GM10248 (cell line): ENCODE measurements around the gene UNC93A.
"Not testable (repeated sequence)": the region's sequence is repeated elsewhere in the genome, so short reads cannot be mapped to it uniquely, and the experiment has no call there.

Experiments
- CTCF ChIA-PET: fragments of 300-600 bp; sonication (Branson Sonifier 250); formaldehyde crosslinking; extraction: SDS; loops from one replicate; lab custom pipeline; 2021; ENCODE audit warnings: antibody characterized with exemption; lab: Yijun Ruan, JAX
- POLR2A ChIA-PET: fragments of 350-650 bp; sonication (Branson Sonifier 250); formaldehyde crosslinking; extraction: SDS; loops from one replicate; lab custom pipeline; 2020; ENCODE audit warnings: antibody characterized with exemption; lab: Yijun Ruan, JAX
- DNase-seq: peaks from one replicate; pipeline ENCODE4 v3.0.0; 2012; ENCODE audit errors: extremely low spot score
- TF ChIP-seq, protein P1 (sequence below): IDR thresholded peaks from 2 replicates; pipeline ENCODE4 v1.5.1; 2012; ENCODE audit warnings: mild to moderate bottlenecking, low read depth; ENCODE audit errors: extremely low read depth, missing control alignments, control extremely low read depth

Gene UNC93A

GRCh38 chr6:167311286-167311685 is 20.2 kb downstream of the UNC93A start:
- ChIA-PET POLR2A (no interaction called here), CTCF (no interaction called here)
- TF ChIP-seq, protein P1, sequence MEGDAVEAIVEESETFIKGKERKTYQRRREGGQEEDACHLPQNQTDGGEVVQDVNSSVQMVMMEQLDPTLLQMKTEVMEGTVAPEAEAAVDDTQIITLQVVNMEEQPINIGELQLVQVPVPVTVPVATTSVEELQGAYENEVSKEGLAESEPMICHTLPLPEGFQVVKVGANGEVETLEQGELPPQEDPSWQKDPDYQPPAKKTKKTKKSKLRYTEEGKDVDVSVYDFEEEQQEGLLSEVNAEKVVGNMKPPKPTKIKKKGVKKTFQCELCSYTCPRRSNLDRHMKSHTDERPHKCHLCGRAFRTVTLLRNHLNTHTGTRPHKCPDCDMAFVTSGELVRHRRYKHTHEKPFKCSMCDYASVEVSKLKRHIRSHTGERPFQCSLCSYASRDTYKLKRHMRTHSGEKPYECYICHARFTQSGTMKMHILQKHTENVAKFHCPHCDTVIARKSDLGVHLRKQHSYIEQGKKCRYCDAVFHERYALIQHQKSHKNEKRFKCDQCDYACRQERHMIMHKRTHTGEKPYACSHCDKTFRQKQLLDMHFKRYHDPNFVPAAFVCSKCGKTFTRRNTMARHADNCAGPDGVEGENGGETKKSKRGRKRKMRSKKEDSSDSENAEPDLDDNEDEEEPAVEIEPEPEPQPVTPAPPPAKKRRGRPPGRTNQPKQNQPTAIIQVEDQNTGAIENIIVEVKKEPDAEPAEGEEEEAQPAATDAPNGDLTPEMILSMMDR: no peak
- DNase-seq: no peak

- DNase-seq, CTCF ChIA-PET, POLR2A ChIA-PET: not testable (repeated sequence)
These were observed 20.6 kb downstream of the UNC93A start for GRCh38 chr6:167311691-167312090.

DNA sequence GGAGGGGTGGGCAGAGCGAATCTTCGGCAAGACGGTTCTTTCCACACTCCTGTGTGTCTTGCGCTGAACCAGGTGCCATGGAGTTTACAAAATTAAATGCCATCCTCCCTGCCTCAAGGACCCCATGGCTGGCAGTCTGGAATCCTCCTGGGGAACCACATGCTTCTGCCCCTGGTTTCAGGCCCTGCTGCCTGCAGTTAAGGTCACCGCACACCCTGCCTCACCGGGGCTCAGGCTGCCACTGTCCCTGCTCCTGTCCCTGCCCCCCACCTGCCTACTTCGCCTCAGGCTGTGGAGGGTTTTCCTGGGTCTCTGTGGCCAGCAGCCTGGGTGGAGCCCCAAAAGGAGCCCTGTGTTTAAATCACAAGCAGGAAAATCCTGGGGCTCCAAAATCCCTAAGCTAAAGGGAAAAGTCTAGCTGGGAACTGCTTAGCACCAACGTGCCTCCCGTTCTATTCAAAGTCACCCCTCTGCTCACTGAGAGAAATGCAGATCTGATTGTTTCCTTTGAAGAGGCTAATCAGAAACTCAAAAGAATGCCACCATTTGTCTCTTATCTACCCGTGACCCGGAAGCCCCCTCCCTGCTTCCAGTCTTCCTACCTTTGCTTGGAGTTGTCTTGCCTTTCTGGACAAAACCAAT is 23.2 kb downstream of the UNC93A start:
- POLR2A ChIA-PET: no interaction called here
- DNase-seq: no peak

DNA sequence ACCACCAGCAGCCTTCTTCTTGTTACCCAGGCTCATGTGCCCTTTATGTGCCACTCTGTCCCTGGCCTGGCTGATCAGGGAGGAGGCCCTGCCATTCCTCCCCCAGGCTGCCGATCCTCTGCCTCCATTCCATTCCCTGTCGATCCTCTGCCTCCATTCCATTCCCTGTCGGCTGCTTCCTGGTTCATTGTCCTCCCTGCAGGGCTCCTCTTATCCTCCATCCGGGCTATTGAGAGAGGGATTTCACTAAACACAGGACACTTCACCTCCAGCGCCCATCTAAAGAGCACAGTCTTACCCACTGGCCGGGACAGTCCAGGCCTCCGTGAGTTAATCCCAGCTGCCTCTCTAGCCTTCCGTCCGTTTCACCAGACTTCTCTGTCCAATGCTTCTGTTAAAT is 26.1 kb downstream of the UNC93A start:
- POLR2A ChIA-PET: no interaction called here
- CTCF ChIA-PET: interaction anchor here (1.6 kb wide), 1 partner anchor 34 kb away, joined by 5 read pairs; no protein-coding TSS in a partner anchor
- DNase-seq: no peak
- TF ChIP-seq, protein P1: no peak

More for the DNA sequence above, 23.2 kb downstream of the UNC93A start:
- TF ChIP-seq, protein P1: no peak
- CTCF ChIA-PET: no interaction called here

GRCh38 chr6:167318354-167318753 is 27.2 kb downstream of the UNC93A start:
- CTCF ChIA-PET: not testable (repeated sequence)

DNA sequence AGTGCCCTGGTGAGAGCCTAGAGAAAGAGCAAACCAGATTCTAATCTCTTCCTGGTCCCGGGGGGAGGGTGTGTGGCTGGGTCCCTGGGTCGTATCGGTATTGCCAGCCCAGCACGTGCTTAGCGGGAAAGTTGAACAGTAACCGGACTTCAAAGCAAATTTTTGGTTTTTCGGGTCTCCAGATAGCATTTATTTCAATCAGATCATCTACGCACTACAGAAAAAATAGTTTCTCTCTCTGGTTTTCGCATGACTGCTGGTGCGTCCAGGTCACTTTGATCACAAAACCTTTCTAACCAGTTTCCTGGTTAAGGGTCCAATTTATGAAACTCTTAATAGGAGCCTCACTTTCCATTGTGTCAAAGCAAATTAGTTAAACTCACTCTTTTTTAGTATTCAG is 27.7 kb downstream of the UNC93A start:
- POLR2A ChIA-PET, DNase-seq, CTCF ChIA-PET: not testable (repeated sequence)

More at GRCh38 chr6:167318354-167318753, 27.2 kb downstream of the UNC93A start:
- DNase-seq, POLR2A ChIA-PET: not testable (repeated sequence)

DNA sequence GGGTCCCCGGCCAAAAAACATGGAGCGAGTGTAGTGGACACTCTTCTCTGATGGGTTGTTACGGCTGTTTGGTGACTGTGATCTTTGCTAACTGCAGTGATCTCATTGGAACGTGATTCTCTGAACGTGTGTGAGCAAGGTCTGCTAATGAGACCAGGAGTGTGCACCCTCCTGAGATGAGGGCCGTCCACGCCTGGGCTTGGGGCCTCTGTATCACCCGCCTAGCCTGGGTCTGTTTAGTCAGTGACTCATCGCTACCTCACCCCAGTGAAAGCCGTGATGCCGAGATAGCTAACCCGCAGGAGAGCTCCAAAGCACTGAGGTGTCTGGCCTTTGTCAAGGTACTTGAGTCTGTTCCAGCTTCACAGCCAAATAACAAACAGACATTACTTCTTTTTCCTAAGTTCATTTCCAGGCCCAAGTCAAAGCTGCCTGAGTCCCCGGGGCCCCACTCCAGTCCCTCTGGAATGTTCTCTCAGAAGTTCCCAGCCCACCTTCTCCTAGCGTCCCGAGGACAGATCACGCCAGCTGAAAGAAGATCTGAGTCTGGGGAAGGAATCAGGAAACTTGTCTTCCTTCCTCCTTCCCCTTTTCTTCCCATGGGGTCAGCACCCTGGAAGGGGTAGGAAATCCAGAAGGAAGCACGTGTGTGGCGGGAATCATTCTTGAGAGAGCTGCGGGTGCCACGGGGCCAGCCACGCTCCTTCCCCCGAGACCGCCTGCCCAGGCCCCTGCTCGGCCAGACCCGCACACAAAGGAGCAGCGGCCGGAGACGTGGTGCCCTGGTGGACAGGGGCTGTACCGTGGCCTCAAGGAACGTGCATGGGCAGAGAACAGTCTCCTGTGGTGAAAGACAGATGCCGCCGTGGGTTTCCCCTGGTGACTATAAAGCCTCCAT is 29.0 kb downstream of the UNC93A start:
- CTCF ChIA-PET, DNase-seq, POLR2A ChIA-PET: not testable (repeated sequence)

DNA sequence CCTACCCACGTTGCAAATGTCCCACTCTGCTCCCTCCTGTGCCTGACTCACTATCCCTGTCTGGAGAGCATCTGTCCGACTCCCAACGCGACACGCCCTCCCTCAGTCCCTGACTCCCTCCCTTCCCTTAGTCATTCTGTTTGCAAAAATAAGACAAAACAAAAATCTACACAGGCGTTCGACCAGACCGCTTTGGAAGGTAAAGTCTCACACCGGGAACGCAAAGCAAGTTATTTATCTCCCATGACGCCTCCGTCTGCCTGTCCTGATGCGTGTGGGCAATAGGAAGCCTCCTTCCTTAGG is 29.6 kb downstream of the UNC93A start:
- DNase-seq, POLR2A ChIA-PET, CTCF ChIA-PET: not testable (repeated sequence)

DNA sequence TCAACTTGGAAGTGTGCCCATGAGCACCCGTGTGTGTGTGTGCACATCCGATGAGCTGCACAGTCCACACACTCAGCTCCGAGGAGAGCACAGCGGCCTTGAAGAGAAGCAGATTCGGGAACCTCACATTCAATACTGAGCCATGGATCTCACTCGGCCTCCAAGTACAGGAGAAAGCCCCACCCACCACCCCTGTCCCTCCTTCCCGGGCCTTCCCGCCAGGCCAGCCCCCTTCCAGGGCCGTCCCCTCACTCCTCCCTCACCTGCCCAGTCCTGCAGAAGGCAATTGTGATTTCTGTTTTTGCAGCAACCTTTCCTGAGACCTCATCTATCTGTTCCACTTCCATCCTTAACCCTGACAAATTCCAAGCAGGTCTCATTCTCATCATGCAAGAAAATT is 30.1 kb downstream of the UNC93A start:
- DNase-seq, POLR2A ChIA-PET, CTCF ChIA-PET: not testable (repeated sequence)

GRCh38 chr6:167323111-167323510 is 32.0 kb downstream of the UNC93A start:
- TF ChIP-seq, protein P1: no peak
- ChIA-PET CTCF (no interaction called here), POLR2A (no interaction called here)
- no peak for DNase-seq
